ENCODE measurements around the gene ZBTB7A. TPM values are rescaled to one million over a fixed set of nuclear protein-coding genes. Genes with fewer than 3 reads are reported as not detected.

The ZBTB7A gene
- total RNA-seq, 1 experiment from 2014 or later: 27.9 TPM

GRCh38 chr19:4043401-4043800, 23.3 kb downstream of the ZBTB7A start (continued):
- TF ChIP-seq E2F5 (CRISPR knock-in tag; IDR thresholded peaks at IDR 0.05): no peak
- TF ChIP-seq NR2C2 (CRISPR knock-in tag; IDR thresholded peaks at IDR 0.05): no peak
- TF ChIP-seq TP53 (CRISPR knock-in tag; IDR thresholded peaks at IDR 0.05): no peak
- TF ChIP-seq SMAD3 (CRISPR knock-in tag; IDR thresholded peaks at IDR 0.05; ENCODE audit: borderline replicate concordance): no peak
- TF ChIP-seq ATF2 (CRISPR knock-in tag; IDR thresholded peaks at IDR 0.05; ENCODE audit: borderline replicate concordance, low read depth): no peak
- TF ChIP-seq ZNF219 (CRISPR knock-in tag; IDR thresholded peaks at IDR 0.05; ENCODE audit: borderline replicate concordance): no peak
- no peak for TF ChIP-seq FOXP1 (CRISPR knock-in tag; IDR thresholded peaks at IDR 0.05; ENCODE audit: borderline replicate concordance)

- Mint-ChIP-seq H3K4me1 (peaks cover 9% of the 10 kb centered on the region; the same call in 1 of the 2 replicates), H3K36me3 (peaks cover 5% of the 10 kb centered on the region), H3K9me3 (no peaks in the 10 kb centered on the region), H3K27me3 (ENCODE audit: low read depth) (no peaks in the 10 kb centered on the region; the same call in 1 of the 2 replicates), H3K27ac (no peak overlapping the region; the same call in 1 of the 2 replicates), H3K4me3 (no peak overlapping the region)
- no peak for ATAC-seq
- POLR2A ChIA-PET: no interaction called here
- TF ChIP-seq CREM (CRISPR knock-in tag; IDR thresholded peaks at IDR 0.05): no peak
- no peak for TF ChIP-seq AFF4 (CRISPR knock-in tag; IDR thresholded peaks at IDR 0.05; ENCODE audit: borderline replicate concordance)
- TF ChIP-seq ZMAT4 (CRISPR knock-in tag; IDR thresholded peaks at IDR 0.05): no peak
- TF ChIP-seq ZBTB21 (CRISPR knock-in tag; IDR thresholded peaks at IDR 0.05; ENCODE audit: borderline replicate concordance): no peak
- TF ChIP-seq NFE2L1 (CRISPR knock-in tag; IDR thresholded peaks at IDR 0.05): no peak
- no peak for TF ChIP-seq OVOL2 (CRISPR knock-in tag; IDR thresholded peaks at IDR 0.05; ENCODE audit: borderline replicate concordance)
- TF ChIP-seq ATF2 (CRISPR knock-in tag; IDR thresholded peaks at IDR 0.05; ENCODE audit: borderline replicate concordance, low read depth): no peak
- no peak for TF ChIP-seq CBFB (CRISPR knock-in tag; IDR thresholded peaks at IDR 0.05; ENCODE audit: low read depth)
- no peak for TF ChIP-seq ZNF423 (CRISPR knock-in tag; IDR thresholded peaks at IDR 0.05)
- TF ChIP-seq SOX15 (CRISPR knock-in tag; IDR thresholded peaks at IDR 0.05): no peak
- TF ChIP-seq E2F4 (CRISPR knock-in tag; IDR thresholded peaks at IDR 0.05; ENCODE audit: borderline replicate concordance, low read depth): no peak
- CTCF ChIA-PET: no interaction called here
- no peak for DNase-seq (ENCODE audit: low spot score)
These were observed 24.0 kb downstream of the ZBTB7A start for GRCh38 chr19:4042731-4043082.
